Measurements from ENCODE around the gene AP2A2. TPM values are rescaled to one million over a fixed set of nuclear protein-coding genes. Genes with fewer than 3 reads are reported as not detected.

AP2A2 gene
- total RNA-seq, 6 experiments from 2014 or later, result 41.4 to 66.7 (median 53.8) TPM

- Histone ChIP-seq H3K27ac (no peak overlapping the region), H3K27me3 (no peaks in the 10 kb centered on the region), H3K9me3 (no peaks in the 10 kb centered on the region), H3K36me3 (peaks cover 0 to 7% (median 0%) of the 10 kb centered on the region in 4 donors), H3K4me3 (no peak overlapping the region), H3K4me1 (no peaks in the 10 kb centered on the region)
- DNase-seq, result no peak
- TF ChIP-seq POLR2A (IDR thresholded peaks at IDR 0.05) (no peak), CTCF (IDR thresholded peaks at IDR 0.05) (no peak)
- ATAC-seq, result no peak
- intact Hi-C loops (cut with DNase I), result no loop called here
- 91% methylated on average over 6 of the region's 14 CpGs for WGBS (ENCODE audit: insufficient coverage, low coverage, low lambda C conversion rate, missing lambda C conversion rate)
Measured at GRCh38 chr11:882596-882995, 43.1 kb upstream of the AP2A2 start.

GRCh38 chr11:883527-883926 is 42.1 kb upstream of the AP2A2 start:
- Histone ChIP-seq H3K27ac (no peak overlapping the region), H3K4me3 (no peak overlapping the region), H3K36me3 (peaks cover 0 to 7% (median 0%) of the 10 kb centered on the region in 4 donors), H3K27me3 (no peaks in the 10 kb centered on the region), H3K9me3 (no peaks in the 10 kb centered on the region), H3K4me1 (no peaks in the 10 kb centered on the region)
- no peak for TF ChIP-seq CTCF (IDR thresholded peaks at IDR 0.05)
- TF ChIP-seq POLR2A (IDR thresholded peaks at IDR 0.05), result no peak
- DNase-seq (no peak), ATAC-seq (no peak)
- intact Hi-C loops (cut with DNase I), result no loop called here
- WGBS (ENCODE audit: insufficient coverage, low coverage, low lambda C conversion rate, missing lambda C conversion rate), result no CpG with 5 or more reads among the region's 10 CpGs

GRCh38 chr11:884578-885070 is 41.0 kb upstream of the AP2A2 start:
- H3K4me3 ChIP-seq, result no peak overlapping the region
- DNase-seq (no peak), ATAC-seq (peak in 1 of 4 donors; percentile 5)
- H3K27ac ChIP-seq, result no peak overlapping the region
- H3K9me3 ChIP-seq, result no peaks in the 10 kb centered on the region
- TF ChIP-seq POLR2A (IDR thresholded peaks at IDR 0.05) (no peak), CTCF (IDR thresholded peaks at IDR 0.05) (no peak)
- 83% methylated on average over 1 of the region's 16 CpGs for WGBS (ENCODE audit: insufficient coverage, low coverage, low lambda C conversion rate, missing lambda C conversion rate)
- H3K36me3 ChIP-seq, result peaks cover 0 to 7% (median 0%) of the 10 kb centered on the region in 4 donors
- H3K4me1 ChIP-seq, result no peaks in the 10 kb centered on the region
- no peaks in the 10 kb centered on the region for H3K27me3 ChIP-seq
- intact Hi-C loops (cut with DNase I), result no loop called here

GRCh38 chr11:886568-886967 is 39.1 kb upstream of the AP2A2 start:
- no peak for DNase-seq
- intact Hi-C loops (cut with DNase I), result no loop called here

More at GRCh38 chr11:886568-886967, 39.1 kb upstream of the AP2A2 start:
- Histone ChIP-seq H3K27ac (no peak overlapping the region), H3K4me3 (no peak overlapping the region), H3K36me3 (peaks cover 0 to 6% (median 0%) of the 10 kb centered on the region in 4 donors), H3K27me3 (no peaks in the 10 kb centered on the region), H3K4me1 (no peaks in the 10 kb centered on the region), H3K9me3 (no peaks in the 10 kb centered on the region)
- no peak for TF ChIP-seq CTCF (IDR thresholded peaks at IDR 0.05)
- TF ChIP-seq POLR2A (IDR thresholded peaks at IDR 0.05), result no peak
- no peak for ATAC-seq
- WGBS (ENCODE audit: insufficient coverage, low coverage, low lambda C conversion rate, missing lambda C conversion rate), result 97% methylated on average over 7 of the region's 17 CpGs
